WERI-Rb-1 (cell line): Measurements from ENCODE around the gene IL5.
A peak's percentile ranks its signal among the peaks of the same experiment; 100 is the strongest.
"Not testable (repeated sequence)": the region's sequence is repeated elsewhere in the genome, so short reads cannot be mapped to it uniquely, and the experiment has no call there.

ENCODE experiments used
- DNase-seq: peaks from one replicate; pipeline ENCODE4 v3.0.0-alpha.2; 2020
- H3K27ac ChIP-seq: fragments of 250-450 bp; sonication (Bioruptor Pico); 2 replicates; pipeline ENCODE4 v1.5.1; 2020; ENCODE audit warnings: mild to moderate bottlenecking, moderate library complexity
- H3K27me3 ChIP-seq: fragments of 250-450 bp; sonication (Bioruptor Pico); 2 replicates; pipeline ENCODE4 v1.5.1; 2021; ENCODE audit warnings: mild to moderate bottlenecking, low read depth, moderate library complexity; ENCODE audit not compliant: insufficient read depth, severe bottlenecking
- H3K36me3 ChIP-seq: fragments of 250-450 bp; sonication (Bioruptor Pico); 2 replicates; pipeline ENCODE4 v1.5.1; 2020; ENCODE audit warnings: mild to moderate bottlenecking, moderate library complexity
- H3K4me3 ChIP-seq: 2 replicates; pipeline ENCODE4 v1.5.1; 2011; ENCODE audit warnings: low read depth, mild to moderate bottlenecking, control low read depth, low read length
- H3K9me3 ChIP-seq: fragments of 250-450 bp; sonication (Bioruptor Pico); 2 replicates; pipeline ENCODE4 v1.5.1; 2021; ENCODE audit warnings: mild to moderate bottlenecking, moderate library complexity; ENCODE audit not compliant: severe bottlenecking
- TF ChIP-seq, protein P1 (sequence below): IDR thresholded peaks from 2 replicates; pipeline ENCODE4 v1.5.1; 2011; ENCODE audit warnings: low read depth, mild to moderate bottlenecking, control low read depth, inconsistent platforms, low read length

The IL5 gene

DNA sequence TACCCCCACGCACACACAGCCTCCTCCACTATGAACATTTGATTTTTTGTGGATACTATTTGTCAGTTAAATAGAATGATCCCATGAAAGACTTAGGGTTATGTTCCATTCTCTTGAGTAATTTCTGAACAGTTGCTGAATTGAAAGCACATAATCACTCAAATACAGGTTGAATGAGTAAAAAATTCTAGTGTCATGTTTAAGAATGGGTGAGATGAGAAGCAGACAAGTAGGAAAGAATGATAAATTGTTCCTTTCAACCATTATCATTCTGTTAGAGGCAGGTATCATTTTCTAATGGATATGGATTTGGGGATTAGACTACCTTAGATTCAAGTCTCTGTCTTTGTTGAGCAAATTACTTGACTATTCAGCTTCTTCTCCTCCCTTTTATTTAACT, 32.8 kb upstream of the IL5 start:
- Histone ChIP-seq H3K4me3 (no peak overlapping the region), H3K9me3 (no peaks in the 10 kb centered on the region), H3K27ac (no peak overlapping the region), H3K36me3 (peaks cover 45% of the 10 kb centered on the region), H3K27me3 (no peaks in the 10 kb centered on the region)
- TF ChIP-seq, protein P1, sequence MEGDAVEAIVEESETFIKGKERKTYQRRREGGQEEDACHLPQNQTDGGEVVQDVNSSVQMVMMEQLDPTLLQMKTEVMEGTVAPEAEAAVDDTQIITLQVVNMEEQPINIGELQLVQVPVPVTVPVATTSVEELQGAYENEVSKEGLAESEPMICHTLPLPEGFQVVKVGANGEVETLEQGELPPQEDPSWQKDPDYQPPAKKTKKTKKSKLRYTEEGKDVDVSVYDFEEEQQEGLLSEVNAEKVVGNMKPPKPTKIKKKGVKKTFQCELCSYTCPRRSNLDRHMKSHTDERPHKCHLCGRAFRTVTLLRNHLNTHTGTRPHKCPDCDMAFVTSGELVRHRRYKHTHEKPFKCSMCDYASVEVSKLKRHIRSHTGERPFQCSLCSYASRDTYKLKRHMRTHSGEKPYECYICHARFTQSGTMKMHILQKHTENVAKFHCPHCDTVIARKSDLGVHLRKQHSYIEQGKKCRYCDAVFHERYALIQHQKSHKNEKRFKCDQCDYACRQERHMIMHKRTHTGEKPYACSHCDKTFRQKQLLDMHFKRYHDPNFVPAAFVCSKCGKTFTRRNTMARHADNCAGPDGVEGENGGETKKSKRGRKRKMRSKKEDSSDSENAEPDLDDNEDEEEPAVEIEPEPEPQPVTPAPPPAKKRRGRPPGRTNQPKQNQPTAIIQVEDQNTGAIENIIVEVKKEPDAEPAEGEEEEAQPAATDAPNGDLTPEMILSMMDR, result no peak
- no peak for DNase-seq

DNA sequence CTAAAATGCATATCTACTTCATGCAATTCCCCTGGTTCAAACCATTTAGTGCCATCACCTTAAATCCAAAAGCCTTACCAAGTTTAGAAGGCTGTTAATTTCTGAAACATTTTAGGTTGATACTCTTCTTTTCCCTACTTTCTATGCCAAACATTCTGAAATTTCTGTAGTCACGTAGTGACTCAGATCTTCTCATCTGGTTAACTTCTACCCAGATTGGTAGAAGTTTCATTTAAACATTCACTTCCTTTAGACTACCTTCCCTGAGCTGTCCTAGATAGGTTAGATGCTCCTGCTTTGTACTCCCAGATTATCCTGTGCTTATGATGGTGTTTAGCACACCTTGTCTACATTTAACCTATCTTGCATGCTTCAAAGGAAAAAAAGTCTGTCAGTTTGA, 23.3 kb upstream of the IL5 start:
- DNase-seq, result no peak
- H3K36me3 ChIP-seq, result peaks cover 32% of the 10 kb centered on the region
- no peaks in the 10 kb centered on the region for H3K27me3 ChIP-seq

DNA sequence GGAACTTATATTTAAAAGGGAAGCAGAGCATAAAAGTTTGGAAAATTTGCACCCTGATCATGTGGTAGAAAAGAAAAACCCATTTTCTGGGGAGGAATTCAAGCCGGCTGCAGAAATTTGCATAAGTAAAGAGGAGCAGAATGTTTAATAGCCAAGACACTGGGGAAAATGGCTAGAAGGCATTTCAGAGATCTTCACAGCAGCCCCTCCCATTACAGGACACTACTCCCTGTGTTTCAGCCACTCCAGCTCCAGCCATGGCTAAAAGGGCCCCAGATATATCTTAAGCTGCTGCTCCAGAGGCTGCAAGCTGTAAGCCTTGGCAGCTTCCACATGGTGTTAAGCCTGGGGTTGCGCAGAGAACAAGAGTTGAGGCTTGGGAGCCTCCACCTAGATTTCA, 21.2 kb upstream of the IL5 start:
- peaks cover 52% of the 10 kb centered on the region for H3K36me3 ChIP-seq
- not testable (repeated sequence) for H3K27ac ChIP-seq, DNase-seq, H3K27me3 ChIP-seq, H3K9me3 ChIP-seq, H3K4me3 ChIP-seq

More for the DNA sequence above, 23.3 kb upstream of the IL5 start:
- Histone ChIP-seq H3K4me3 (no peak overlapping the region), H3K27ac (no peak overlapping the region), H3K9me3 (no peaks in the 10 kb centered on the region)
- TF ChIP-seq, protein P1, result no peak

DNA sequence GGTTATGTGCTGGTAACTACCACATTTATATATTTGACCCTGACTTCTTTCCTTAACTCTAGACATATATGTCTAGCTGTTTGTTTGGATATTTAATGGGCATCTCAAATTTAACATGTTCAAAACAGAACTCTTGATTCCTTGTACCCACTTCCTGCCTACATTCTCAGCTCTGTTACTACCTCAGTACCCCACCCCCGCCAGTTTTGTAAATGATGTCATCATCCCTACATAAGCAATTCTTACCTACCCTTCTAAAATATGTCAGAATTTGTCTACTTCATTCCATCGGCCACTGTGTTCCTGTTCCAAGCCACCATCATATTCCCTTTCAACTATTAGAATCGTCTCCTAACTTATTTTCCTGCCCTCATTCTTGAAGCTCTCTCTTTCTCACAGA, 18.3 kb upstream of the IL5 start:
- Histone ChIP-seq H3K36me3 (peaks cover 52% of the 10 kb centered on the region), H3K4me3 (no peak overlapping the region), H3K9me3 (no peaks in the 10 kb centered on the region), H3K27ac (no peak overlapping the region), H3K27me3 (no peaks in the 10 kb centered on the region)
- TF ChIP-seq, protein P1, result no peak
- no peak for DNase-seq

GRCh38 chr5:132559383-132560060, 16.2 kb upstream of the IL5 start:
- TF ChIP-seq, protein P1, result no peak
- Histone ChIP-seq H3K36me3 (peaks cover 47% of the 10 kb centered on the region), H3K27me3 (no peaks in the 10 kb centered on the region), H3K27ac (no peak overlapping the region), H3K4me3 (no peak overlapping the region), H3K9me3 (no peaks in the 10 kb centered on the region)
- no peak for DNase-seq

DNA sequence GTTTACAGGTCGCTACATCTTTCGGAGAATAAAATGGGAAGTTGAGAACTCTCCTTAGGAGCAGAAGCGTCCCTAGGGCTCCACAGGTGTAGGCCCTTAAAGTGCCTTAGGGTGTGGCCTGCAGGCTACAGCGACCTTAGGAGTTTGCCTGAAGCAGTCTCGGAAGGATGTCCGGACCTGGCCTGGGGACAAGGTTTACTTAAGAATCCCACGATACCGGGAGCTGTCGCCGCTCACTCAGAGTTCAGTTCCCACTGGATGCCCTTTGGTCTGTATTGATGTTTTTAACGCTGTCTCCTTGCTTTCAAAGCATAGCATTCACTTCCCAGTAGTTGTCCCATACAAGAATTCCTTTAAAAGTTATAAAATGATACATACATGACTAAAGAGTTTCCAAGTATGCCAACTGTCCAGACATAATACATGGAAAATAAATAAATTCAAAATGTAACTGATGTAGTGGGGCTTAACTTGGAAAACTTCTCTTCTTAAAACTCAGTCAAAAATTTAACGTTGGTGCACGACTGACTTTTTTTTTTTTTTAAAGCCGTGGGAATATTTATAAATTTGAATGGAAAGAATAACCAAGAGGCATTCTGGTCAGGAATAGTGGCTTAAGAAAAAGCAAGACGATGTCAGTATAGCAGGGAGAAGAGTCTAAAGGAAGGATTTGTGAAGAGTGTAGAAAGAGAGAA, 14.3 kb upstream of the IL5 start:
- DNase-seq, result peak; percentile 46
- peak overlapping the region; percentile 65 for H3K4me3 ChIP-seq
- H3K27me3 ChIP-seq, result no peaks in the 10 kb centered on the region
- H3K36me3 ChIP-seq, result peaks cover 32% of the 10 kb centered on the region
- peak overlapping the region; percentile 81 for H3K27ac ChIP-seq
- no peaks in the 10 kb centered on the region for H3K9me3 ChIP-seq
- TF ChIP-seq, protein P1, result no peak
